Thoracic aorta (tissue), 2 donors: ENCODE data around the gene VPS35L. TPM values are rescaled to one million over a fixed set of nuclear protein-coding genes. Genes with fewer than 3 reads are reported as not detected.
"Not testable (repeated sequence)": the region's sequence is repeated elsewhere in the genome, so short reads cannot be mapped to it uniquely, and the experiment has no call there.

Experiments used
- ATAC-seq: fragments of 150-250 bp; one replicate; pipeline ENCODE4 v1.8.0; 2017; ENCODE audit warnings: low read depth; ENCODE audit not compliant: insufficient number of reproducible peaks, low FRiP score
- DNase-seq: peaks from one replicate; pipeline ENCODE4 v3.0.0-alpha.2; 2020; ENCODE audit warnings: low spot score
- H3K27ac ChIP-seq, 2 donors: fragments of 200-600 bp; sonication (generic); 1 replicate in 1 of 2; 2 replicates in 1 of 2; pipeline ENCODE4 v1.5.1; 2016; ENCODE audit warnings: mild to moderate bottlenecking in 2 of 2, moderate library complexity in 2 of 2
- H3K27me3 ChIP-seq: fragments of 200-600 bp; sonication (generic); replicated peaks from 2 replicates; pipeline ENCODE4 v1.6.0; 2016; ENCODE audit warnings: mild to moderate bottlenecking; ENCODE audit not compliant: insufficient read depth
- H3K36me3 ChIP-seq: fragments of 200-600 bp; sonication (generic); one replicate; pipeline ENCODE4 v1.5.1; 2016
- H3K4me1 ChIP-seq, 2 donors: fragments of 200-600 bp; sonication (generic); 1 replicate in 1 of 2; 2 replicates in 1 of 2; pipeline versions ENCODE4 v1.5.1 to v1.6.0; 2016; ENCODE audit warnings: low read depth in 2 of 2, mild to moderate bottlenecking in 1 of 2; ENCODE audit not compliant: control insufficient read depth in 1 of 2
- H3K4me3 ChIP-seq: fragments of 200-600 bp; sonication (generic); 2 replicates; pipeline ENCODE4 v1.5.1; 2016; ENCODE audit warnings: mild to moderate bottlenecking
- H3K9me3 ChIP-seq: fragments of 200-600 bp; sonication (generic); 2 replicates; pipeline ENCODE4 v1.5.1; 2016
- CTCF ChIP-seq: fragments of 200-600 bp; sonication (generic); IDR thresholded peaks from one replicate; pipeline ENCODE4 v1.5.1; 2019; ENCODE audit warnings: antibody characterized with exemption
- total RNA-seq, 2 donors: library from RNA; depleted of rRNA; stranded (reverse); fragments of >200 nt; gene quantifications; one replicate each; pipeline versions ENCODE4 v1.1.0 to v1.2.3, GENCODE V29; 2016

The VPS35L gene
- total RNA-seq, 2 donors from 2014 or later = 38.2 to 41.6 TPM

GRCh38 chr16:19678804-19679203 is 123.3 kb downstream of the VPS35L start:
- Histone ChIP-seq H3K27me3 (no peaks in the 10 kb centered on the region), H3K4me1 (no peaks in the 10 kb centered on the region), H3K27ac (no peak overlapping the region), H3K36me3 (peaks cover 13% of the 10 kb centered on the region), H3K9me3 (no peaks in the 10 kb centered on the region), H3K4me3 (no peak overlapping the region)
- DNase-seq = no peak
- no peak for ATAC-seq
- TF ChIP-seq CTCF = no peak

- H3K4me3 ChIP-seq, H3K27me3 ChIP-seq, H3K9me3 ChIP-seq, ATAC-seq, H3K27ac ChIP-seq, H3K4me1 ChIP-seq, DNase-seq: not testable (repeated sequence)
- peaks cover 18% of the 10 kb centered on the region for H3K36me3 ChIP-seq
These were observed 123.8 kb downstream of the VPS35L start for GRCh38 chr16:19679281-19679680.

- H3K4me1 ChIP-seq = no peaks in the 10 kb centered on the region
- H3K27me3 ChIP-seq = no peaks in the 10 kb centered on the region
- no peak for DNase-seq
- H3K9me3 ChIP-seq = no peaks in the 10 kb centered on the region
- ATAC-seq = no peak
- peaks cover 31% of the 10 kb centered on the region for H3K36me3 ChIP-seq
- H3K4me3 ChIP-seq = no peak overlapping the region
- TF ChIP-seq CTCF = no peak
- H3K27ac ChIP-seq = no peak overlapping the region
These were observed 125.4 kb downstream of the VPS35L start for GRCh38 chr16:19680881-19681340.

GRCh38 chr16:19681637-19682036 is 126.1 kb downstream of the VPS35L start:
- Histone ChIP-seq H3K27me3 (no peaks in the 10 kb centered on the region), H3K4me1 (no peaks in the 10 kb centered on the region), H3K4me3 (no peak overlapping the region), H3K9me3 (no peaks in the 10 kb centered on the region), H3K36me3 (peaks cover 37% of the 10 kb centered on the region), H3K27ac (no peak overlapping the region)
- no peak for TF ChIP-seq CTCF
- ATAC-seq (no peak), DNase-seq (no peak)

- Histone ChIP-seq H3K4me3 (no peak overlapping the region), H3K9me3 (no peaks in the 10 kb centered on the region), H3K27me3 (no peaks in the 10 kb centered on the region), H3K4me1 (no peaks in the 10 kb centered on the region), H3K36me3 (peaks cover 37% of the 10 kb centered on the region), H3K27ac (no peak overlapping the region)
- DNase-seq (no peak), ATAC-seq (no peak)
- TF ChIP-seq CTCF = no peak
These were observed 128.1 kb downstream of the VPS35L start for GRCh38 chr16:19683453-19684236.
